GM12878 (cell line): ENCODE measurements around the gene LMBR1. TPM values are rescaled to one million over a fixed set of nuclear protein-coding genes. Genes with fewer than 3 reads are reported as not detected.

Experiments
- ATAC-seq: fragments of 200-7000 bp; cut with Tn5 transposase; 3 replicates; pipeline ENCODE4 v1.9.1; 2020; ENCODE audit warnings: mild to moderate bottlenecking, moderate library complexity
- BruUV-seq: library from RNA; stranded (reverse); fragments of 400-500 nt; replicated peaks from 2 replicates; lab custom pipeline; 2021; lab: Mats Ljungman, UMichigan
- CTCF ChIA-PET: fragments of 300-600 bp; sonication (Branson Sonifier 250); formaldehyde crosslinking; extraction: SDS; loops from one replicate; lab custom pipeline; 2021; ENCODE audit warnings: inconsistent platforms; lab: Yijun Ruan, JAX
- POLR2A ChIA-PET: fragments of 350-600 bp; formaldehyde crosslinking; extraction: SDS; loops from one replicate; lab custom pipeline; 2021; ENCODE audit warnings: inconsistent platforms; lab: Charles Lee
- RAD21 ChIA-PET: fragments of 300-600 bp; sonication (Branson Sonifier 250); formaldehyde crosslinking; loops from one replicate; lab custom pipeline; 2023; ENCODE audit warnings: antibody characterized with exemption; ENCODE audit not compliant: unreplicated experiment; lab: Charles Lee
- SMC1A ChIA-PET: fragments of 300-600 bp; sonication (Branson Sonifier 250); formaldehyde crosslinking; loops from one replicate; lab custom pipeline; 2023; ENCODE audit not compliant: unreplicated experiment, uncharacterized antibody; lab: Charles Lee
- DNase-seq: peaks from one replicate; pipeline ENCODE4 v3.0.0-alpha.2; 2011; ENCODE audit warnings: low read depth, low spot score
- FAIRE-seq: peaks from 3 replicates; lab custom pipeline; 2011; peaks lifted over from hg19 to GRCh38; lab: Jason Lieb, UNC
- H2AFZ ChIP-seq: 2 replicates; pipeline ENCODE4 v1.6.0; 2011; ENCODE audit warnings: low read depth, low read length, control low read depth; ENCODE audit not compliant: control insufficient read depth
- H3K27ac ChIP-seq: 2 replicates; pipeline ENCODE4 v1.5.1; 2011; ENCODE audit warnings: control low read depth; ENCODE audit not compliant: control insufficient read depth, insufficient read depth
- H3K27me3 ChIP-seq, 2 experiments: replicated peaks in 1 of 2; 2 replicates each; pipeline versions ENCODE4 v1.6.0 to v1.6.1; 2011; ENCODE audit warnings: low read length in 1 of 2; ENCODE audit not compliant: control insufficient read depth in 2 of 2, insufficient read depth in 2 of 2
- H3K36me3 ChIP-seq, 2 experiments: 2 replicates each; pipeline ENCODE4 v1.5.1; 2011; ENCODE audit warnings: low read length in 1 of 2; ENCODE audit not compliant: control insufficient read depth in 2 of 2, insufficient read depth in 2 of 2
- H3K4me1 ChIP-seq: 2 replicates; pipeline ENCODE4 v1.6.1; 2011; ENCODE audit warnings: mild to moderate bottlenecking, low read length, moderate library complexity, mixed read lengths; ENCODE audit not compliant: control insufficient read depth, insufficient read depth
- H3K4me2 ChIP-seq: 2 replicates; pipeline ENCODE4 v1.6.0; 2011; ENCODE audit warnings: control low read depth; ENCODE audit not compliant: control insufficient read depth, insufficient read depth
- H3K4me3 ChIP-seq: fragments of 200-600 bp; sonication (generic); 2 replicates; pipeline ENCODE4 v1.5.1; 2016
- H3K79me2 ChIP-seq: 2 replicates; pipeline ENCODE4 v1.6.0; 2011; ENCODE audit warnings: low read length; ENCODE audit not compliant: control insufficient read depth, insufficient read depth
- H3K9ac ChIP-seq: 2 replicates; pipeline ENCODE4 v1.8.0; 2011; ENCODE audit warnings: low read length, control low read depth, mixed read lengths; ENCODE audit not compliant: control insufficient read depth, insufficient read depth
- H3K9me3 ChIP-seq: replicated peaks from 3 replicates; pipeline ENCODE4 v1.5.1; 2011; ENCODE audit warnings: mild to moderate bottlenecking, low read length; ENCODE audit not compliant: control insufficient read depth, insufficient read depth
- H4K20me1 ChIP-seq: 2 replicates; pipeline ENCODE4 v1.6.0; 2011; ENCODE audit not compliant: control insufficient read depth, insufficient read depth
- DPF2 ChIP-seq: fragments of 450-650 bp; IDR thresholded peaks from 2 replicates; pipeline ENCODE4 v1.6.1; 2017; ENCODE audit warnings: mild to moderate bottlenecking
- ETV6 ChIP-seq, 2 experiments: fragments of 450-650 bp in 1 of 2; IDR thresholded peaks in 1 of 2; conservative IDR thresholded peaks in 1 of 2; 2 replicates each; pipeline ENCODE4 v1.6.1; 2014; ENCODE audit warnings: antibody characterized with exemption in 1 of 2, borderline replicate concordance in 1 of 2, low read depth in 1 of 2, mild to moderate bottlenecking in 1 of 2, moderate library complexity in 1 of 2
- NBN ChIP-seq: fragments of 450-650 bp; IDR thresholded peaks from 2 replicates; pipeline ENCODE4 v1.6.1; 2016
- NR2F1 ChIP-seq: fragments of 450-650 bp; conservative IDR thresholded peaks from 2 replicates; pipeline ENCODE4 v1.6.1; 2017; ENCODE audit warnings: mild to moderate bottlenecking
- SMARCA5 ChIP-seq: fragments of 450-650 bp; IDR thresholded peaks from 2 replicates; pipeline ENCODE4 v1.6.1; 2017; ENCODE audit warnings: mild to moderate bottlenecking
- YBX1 ChIP-seq: fragments of 450-650 bp; IDR thresholded peaks from 2 replicates; pipeline ENCODE4 v1.6.1; 2016; ENCODE audit warnings: antibody characterized with exemption
- ZBTB11 ChIP-seq: fragments of 450-650 bp; formaldehyde crosslinking; IDR thresholded peaks from 2 replicates; pipeline ENCODE4 v1.5.0; 2022; ENCODE audit warnings: mild to moderate bottlenecking, missing genetic modification characterization
- ZBTB33 ChIP-seq: fragments of 450-650 bp; IDR thresholded peaks from 2 replicates; pipeline ENCODE4 v1.6.1; 2017; ENCODE audit warnings: mild to moderate bottlenecking
- ZBTB40 ChIP-seq: fragments of 450-650 bp; IDR thresholded peaks from 2 replicates; pipeline ENCODE4 v1.6.1; 2016; ENCODE audit warnings: mild to moderate bottlenecking, moderate library complexity, borderline replicate concordance
- WGBS: methylation state at CpG from one replicate; pipeline ENCODE4 v1.1.6; 2016; ENCODE audit warnings: low lambda C conversion rate; ENCODE audit not compliant: insufficient replicate concordance, insufficient coverage; ENCODE audit errors: missing lambda C conversion rate; 5-methylcytosine and 5-hydroxymethylcytosine counted together
- in situ Hi-C: fragments of 300-500 bp; cut with MboI; formaldehyde crosslinking; loops from 9 replicates; pipeline ENCODE4 v1.14.3; 2018; ENCODE audit warnings: mixed read lengths
- intact Hi-C: fragments of 100-400 bp; cut with micrococcal nuclease; formaldehyde crosslinking; loops from one replicate; pipeline ENCODE4 v1.14.2; 2022; ENCODE audit not compliant: unreplicated experiment
- polyA plus RNA-seq, 11 experiments: library from polyadenylated mRNA; depleted of rRNA in 4 of 11; unstranded in 6 of 11; stranded (reverse) in 5 of 11; fragments of >200 nt; fragmentation: Nextera tagmentation in 4 of 11; fragmentation: Illumina TruSeq in 1 of 11; extraction: Ambion mirVana in 4 of 11; extraction: Trizol in 1 of 11; gene quantifications; 1 replicate in 1 of 11; 2 replicates in 10 of 11; pipeline versions ENCODE4 v1.2.1 to v1.2.3, GENCODE V29; 2011 to 2016; ENCODE audit warnings: inconsistent platforms in 2 of 11, missing spikeins in 2 of 11, low read depth in 1 of 11
- total RNA-seq, 4 experiments: library from RNA; depleted of rRNA in 3 of 4; stranded (reverse); fragments of >200 nt in 3 of 4; fragmentation: Illumina TruSeq in 1 of 4; extraction: Trizol in 1 of 4; gene quantifications; 2 replicates each; pipeline versions ENCODE4 v1.2.1 to v1.2.3, GENCODE V29; 2013 to 2021

LMBR1 gene
- total and polyA plus RNA-seq, 10 of the 15 experiments (the other 5 are each of a cell fraction or from before 2014, with no cell fraction given), result 4.0 to 63.5 (median 28.8) TPM

GRCh38 chr7:156640257-156640948 lies 252.6 kb downstream of the LMBR1 start, which contains the start of gene RNF32 (continued):
- TF ChIP-seq ZBTB11 (CRISPR knock-in tag) (0 out of 2 replicates have a peak, but pooled peaks have one; percentile 29), SMARCA5 (0 out of 2 replicates have a peak, but pooled peaks have one; percentile 62)

GRCh38 chr7:156639426-156640256 lies 253.3 kb downstream of the LMBR1 start:
- Histone ChIP-seq H3K79me2 (peaks cover 17% of the 10 kb centered on the region), H3K9me3 (no peaks in the 10 kb centered on the region), H3K36me3 (no peaks in the 10 kb centered on the region), H3K4me1 (peaks cover 7% of the 10 kb centered on the region), H3K9ac (peak overlapping the region; percentile 50), H3K4me2 (peak overlapping the region; percentile 83), H3K27ac (peak overlapping the region; percentile 73; the same call in 1 of the 2 replicates), H2AFZ (peak overlapping the region; percentile 66), H4K20me1 (no peaks in the 10 kb centered on the region), H3K27me3 (no peaks in the 10 kb centered on the region), H3K4me3 (peak overlapping the region; percentile 75)
- ChIA-PET POLR2A (interaction anchor here (0.6 to 1.3 kb wide), 3 partner anchors 141 to 1986 kb away, joined by 3 read pairs; no protein-coding TSS in a partner anchor), CTCF (no interaction called here), RAD21 (no interaction called here), SMC1A (no interaction called here)
- DNase-seq, result no peak
- no peak for FAIRE-seq
- 81% methylated on average over 52 of the region's 52 CpGs for WGBS
- BruUV-seq, result no TSS peak
- intact Hi-C loops (loop anchor here (2.0 to 10.0 kb wide), 3 partner anchors 91 to 825 kb away; partner anchors contain the start of gene SHH), in situ Hi-C loops (no loop called here)
- peak; percentile 54 for ATAC-seq
- TF ChIP-seq NR2F1 (0 out of 2 replicates have a peak, but pooled peaks have one; percentile 9), NBN (0 out of 2 replicates have a peak, but pooled peaks have one; percentile 35), ZBTB33 (peak; percentile 86; the same call in 1 of the 2 replicates), DPF2 (no peak; the same call in 1 of the 2 replicates), ZBTB40 (peak; percentile 53; the same call in 1 of the 2 replicates), ETV6 (conservative IDR thresholded peaks at IDR 0.05 in 1 of 2, IDR thresholded peaks at IDR 0.05 in 1 of 2; ENCODE audit: borderline replicate concordance in 1 of 2, low read depth in 1 of 2) (no peak), YBX1 (no peak)
